Vagina (tissue), 2 donors: ENCODE data around the gene BOLA1.

Source experiments
- CTCF ChIP-seq, 3 experiments: fragments of 450-650 bp in 2 of 3; fragments of 200-600 bp in 1 of 3; sonication (generic) in 1 of 3; IDR thresholded peaks; one replicate each; pipeline ENCODE4 v1.5.1; 2017 to 2019; ENCODE audit warnings: antibody characterized with exemption in 3 of 3, mild to moderate bottlenecking in 2 of 3, moderate library complexity in 2 of 3
- POLR2A ChIP-seq, 2 donors: fragments of 450-650 bp; IDR thresholded peaks; one replicate each; pipeline ENCODE4 v1.6.1; 2017; ENCODE audit warnings: antibody characterized with exemption in 2 of 2, mild to moderate bottlenecking in 2 of 2, moderate library complexity in 2 of 2

GRCh38 chr1:149925345-149925744 is 26.0 kb downstream of the BOLA1 start:
- TF ChIP-seq CTCF (IDR thresholded peaks at IDR 0.05), result no peak
- no peak for TF ChIP-seq POLR2A (IDR thresholded peaks at IDR 0.05)
